GM21528 (cell line): ENCODE results near the gene FPR3.
"Not testable (repeated sequence)": the region's sequence is repeated elsewhere in the genome, so short reads cannot be mapped to it uniquely, and the experiment has no call there.

Experiments
- ATAC-seq: cut with Tn5 transposase; IDR thresholded peaks from one replicate; pipeline ENCODE4 v1.9.1; 2021; ENCODE audit warnings: mild to moderate bottlenecking, moderate library complexity; ENCODE audit not compliant: unreplicated experiment, low FRiP score

FPR3 gene

GRCh38 chr19:51794885-51795490 is at the start of gene FPR3:
Gene FPR3 (plus strand): TSS chr19:51795157. CDS start chr19:51823749, 28,592 bp downstream.
- ATAC-seq, result no peak

GRCh38 chr19:51746731-51747130 is 48.2 kb upstream of the FPR3 start:
- ATAC-seq, result no peak

GRCh38 chr19:51749979-51750378 is 45.0 kb upstream of the FPR3 start:
- ATAC-seq, result no peak

GRCh38 chr19:51750400-51751094 is 44.4 kb upstream of the FPR3 start:
- no peak for ATAC-seq

- ATAC-seq, result no peak
Measured at GRCh38 chr19:51751655-51752054, 43.3 kb upstream of the FPR3 start, which contains the start of gene FPR1. Gene FPR1 (minus strand): TSS chr19:51751878. CDS start chr19:51746994, 4,884 bp downstream.

- ATAC-seq, result no peak
Measured at GRCh38 chr19:51754109-51754508, 40.8 kb upstream of the FPR3 start.

- no peak for ATAC-seq
Measured at GRCh38 chr19:51754770-51755169, 40.2 kb upstream of the FPR3 start.

- ATAC-seq, result no peak
Measured at GRCh38 chr19:51755571-51755970, 39.4 kb upstream of the FPR3 start.

GRCh38 chr19:51760697-51761356 is 34.1 kb upstream of the FPR3 start, which contains the start of gene FPR2:
Gene FPR2 (plus strand): TSS chr19:51761180. CDS start chr19:51768659, 7,479 bp downstream.
- no peak for ATAC-seq

GRCh38 chr19:51761696-51762095 is 33.3 kb upstream of the FPR3 start:
- ATAC-seq, result no peak

- no peak for ATAC-seq
Measured at GRCh38 chr19:51765086-51765485, 29.9 kb upstream of the FPR3 start.

- no peak for ATAC-seq
Measured at GRCh38 chr19:51766461-51766860, 28.5 kb upstream of the FPR3 start.

- no peak for ATAC-seq
Measured at GRCh38 chr19:51771376-51772130, 23.4 kb upstream of the FPR3 start.

GRCh38 chr19:51772977-51773376 is 22.0 kb upstream of the FPR3 start:
- no peak for ATAC-seq

- ATAC-seq, result not testable (repeated sequence)
Measured at GRCh38 chr19:51776561-51776960, 18.4 kb upstream of the FPR3 start.

- ATAC-seq, result no peak
Measured at GRCh38 chr19:51777570-51778462, 17.1 kb upstream of the FPR3 start.

GRCh38 chr19:51779181-51779580 is 15.8 kb upstream of the FPR3 start:
- no peak for ATAC-seq

GRCh38 chr19:51779703-51780102 is 15.3 kb upstream of the FPR3 start:
- no peak for ATAC-seq

GRCh38 chr19:51780270-51780669 is 14.7 kb upstream of the FPR3 start:
- no peak for ATAC-seq

- ATAC-seq, result no peak
Measured at GRCh38 chr19:51781999-51782398, 13.0 kb upstream of the FPR3 start.
